HG02610 (cell line): ENCODE data around the gene KRT24.
A peak's percentile ranks its signal among the peaks of the same experiment; 100 is the strongest.

ENCODE experiments used
- ATAC-seq: cut with Tn5 transposase; IDR thresholded peaks from one replicate; pipeline ENCODE4 v1.9.1; 2021; ENCODE audit warnings: mild to moderate bottlenecking, moderate library complexity; ENCODE audit not compliant: unreplicated experiment

Gene KRT24

GRCh38 chr17:40695874-40696472 lies 7.6 kb downstream of the KRT24 start:
- no peak for ATAC-seq

GRCh38 chr17:40694584-40694983 lies 9.0 kb downstream of the KRT24 start:
- ATAC-seq = no peak

- ATAC-seq = no peak
These were observed 16.4 kb downstream of the KRT24 start for GRCh38 chr17:40687106-40687505.

- no peak for ATAC-seq
These were observed 17.4 kb downstream of the KRT24 start for GRCh38 chr17:40686192-40686591.

- no peak for ATAC-seq
These were observed 22.6 kb downstream of the KRT24 start for GRCh38 chr17:40680998-40681397.

- no peak for ATAC-seq
These were observed 24.0 kb downstream of the KRT24 start for GRCh38 chr17:40679523-40679907.

GRCh38 chr17:40678902-40679522 lies 24.5 kb downstream of the KRT24 start:
- no peak for ATAC-seq

- no peak for ATAC-seq
These were observed 27.6 kb downstream of the KRT24 start for GRCh38 chr17:40675905-40676304.

GRCh38 chr17:40672654-40673053 lies 30.9 kb downstream of the KRT24 start:
- ATAC-seq = no peak

- no peak for ATAC-seq
These were observed 32.3 kb downstream of the KRT24 start for GRCh38 chr17:40671282-40671681.

- no peak for ATAC-seq
These were observed 37.2 kb downstream of the KRT24 start for GRCh38 chr17:40666331-40666730.

- no peak for ATAC-seq
These were observed 38.8 kb downstream of the KRT24 start, which contains the start of gene KRT222 for GRCh38 chr17:40664582-40665333. KRT222 (minus strand) TSS chr17:40665177; CDS start chr17:40665099, 78 bp downstream.

- ATAC-seq = no peak
These were observed 40.3 kb downstream of the KRT24 start for GRCh38 chr17:40663252-40663651.

GRCh38 chr17:40659911-40660310 lies 43.6 kb downstream of the KRT24 start:
- ATAC-seq = no peak

GRCh38 chr17:40658396-40658795 lies 45.2 kb downstream of the KRT24 start:
- no peak for ATAC-seq

GRCh38 chr17:40651939-40652338 lies 51.6 kb downstream of the KRT24 start:
- no peak for ATAC-seq

GRCh38 chr17:40648384-40648968 lies 55.1 kb downstream of the KRT24 start:
- peak; percentile 22 for ATAC-seq
